ENCODE data around the gene SLC27A5.

DNA sequence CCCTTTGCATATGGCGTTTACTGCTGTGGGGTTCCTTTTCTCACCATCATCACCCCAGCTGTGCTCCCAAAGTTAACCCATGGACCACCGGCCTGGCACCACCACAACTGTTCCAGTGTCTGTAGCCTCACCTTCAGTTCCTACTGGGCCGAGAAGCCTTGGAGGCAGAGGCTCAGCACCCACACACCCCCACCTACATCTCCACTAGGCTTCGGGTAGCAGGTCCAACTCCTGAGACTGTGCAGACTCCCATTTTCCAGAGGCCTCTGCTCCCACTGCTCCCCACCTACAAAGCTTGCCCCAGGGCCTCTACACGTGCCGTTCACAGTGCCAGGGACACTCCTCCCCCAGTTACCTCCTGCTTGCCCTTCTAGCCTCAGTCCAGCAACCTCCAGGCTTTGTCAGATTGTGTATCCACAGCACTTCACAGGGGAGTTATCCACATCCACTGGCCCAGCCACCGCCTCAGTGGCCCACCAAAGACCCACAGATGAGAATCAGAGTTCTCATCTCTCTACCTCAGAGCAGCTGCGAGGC lies 14.1 kb downstream of the SLC27A5 start:
- TF ChIP-seq POLR2A (IDR thresholded peaks at IDR 0.05; ENCODE audit: low read depth, low read length), result no peak
- TF ChIP-seq CTCF (conservative IDR thresholded peaks at IDR 0.05; ENCODE audit: low read depth, low read length), result no peak
- no peak for TF ChIP-seq MAFK (IDR thresholded peaks at IDR 0.05; ENCODE audit: low read depth, low read length)
- TF ChIP-seq CEBPB (IDR thresholded peaks at IDR 0.05; ENCODE audit: low read depth, low read length), result no peak
- no peak for TF ChIP-seq FOS (IDR thresholded peaks at IDR 0.05; ENCODE audit: low read depth, low read length)
